B cell (primary cell): Measurements from ENCODE around the gene CEPT1. TPM values are rescaled to one million over a fixed set of nuclear protein-coding genes. Genes with fewer than 3 reads are reported as not detected.

Source experiments
- ATAC-seq: fragments of 200-7000 bp; cut with Tn5 transposase; one replicate; pipeline ENCODE4 v1.10.0; 2021; ENCODE audit warnings: low read depth, mild to moderate bottlenecking, moderate number of reproducible peaks, moderate library complexity
- CTCF ChIA-PET: fragments of 350-600 bp; sonication (Branson Sonifier 250); formaldehyde crosslinking; loops from one replicate; lab custom pipeline; 2021; ENCODE audit warnings: antibody characterized with exemption, inconsistent platforms; lab: Charles Lee
- POLR2A ChIA-PET: fragments of 350-600 bp; sonication (Branson Sonifier 250); formaldehyde crosslinking; loops from one replicate; lab custom pipeline; 2021; ENCODE audit warnings: antibody characterized with exemption; lab: Charles Lee
- DNase-seq: peaks from one replicate; pipeline ENCODE4 v3.0.0; 2013
- H2AFZ ChIP-seq: 2 replicates; pipeline ENCODE4 v1.6.1; 2012; ENCODE audit warnings: mild to moderate bottlenecking, low read depth, low read length; ENCODE audit not compliant: insufficient read depth, poor library complexity, severe bottlenecking
- H3K27ac ChIP-seq, 2 donors: 1 replicate in 1 of 2; 2 replicates in 1 of 2; pipeline ENCODE4 v1.5.1; 2012 to 2013; ENCODE audit warnings: low read length in 2 of 2, mild to moderate bottlenecking in 2 of 2, moderate library complexity in 1 of 2
- H3K27me3 ChIP-seq, 4 experiments: fragments of 200-600 bp in 1 of 4; sonication (generic) in 1 of 4; replicated peaks in 1 of 4; 1 replicate in 2 of 4; 2 replicates in 2 of 4; pipeline versions ENCODE4 v1.6.1 to v1.7.0; 2013 to 2016; ENCODE audit warnings: low read length in 3 of 4, mild to moderate bottlenecking in 2 of 4, mixed read lengths in 1 of 4, moderate library complexity in 1 of 4; ENCODE audit not compliant: insufficient read depth in 4 of 4, control insufficient read depth in 3 of 4; ENCODE audit errors: control extremely low read depth in 1 of 4
- H3K36me3 ChIP-seq, 2 experiments: replicated peaks in 1 of 2; 1 replicate in 1 of 2; 2 replicates in 1 of 2; pipeline versions ENCODE4 v1.6.1 to v1.7.1; 2013; ENCODE audit warnings: low read length in 1 of 2; ENCODE audit not compliant: insufficient read depth in 2 of 2, control insufficient read depth in 1 of 2; ENCODE audit errors: control extremely low read depth in 1 of 2, extremely low read depth in 1 of 2
- H3K4me1 ChIP-seq, 2 donors: fragments of 200-600 bp in 1 of 2; sonication (generic) in 1 of 2; 1 replicate in 1 of 2; 2 replicates in 1 of 2; pipeline versions ENCODE4 v1.5.1 to v1.6.1; 2013 to 2017; ENCODE audit warnings: low read length in 2 of 2; ENCODE audit not compliant: control insufficient read depth in 2 of 2, insufficient read depth in 2 of 2
- H3K4me2 ChIP-seq: replicated peaks from 2 replicates; pipeline ENCODE3; 2012; ENCODE audit warnings: mild to moderate bottlenecking, low read depth, low read length; ENCODE audit not compliant: poor library complexity, severe bottlenecking
- H3K4me3 ChIP-seq, 5 experiments: fragments of 200-600 bp in 1 of 5; sonication (generic) in 1 of 5; 1 replicate in 3 of 5; 2 replicates in 2 of 5; pipeline versions ENCODE4 v1.5.1 to v1.7.0; 2011 to 2016; ENCODE audit warnings: low read length in 4 of 5, mild to moderate bottlenecking in 4 of 5, low read depth in 2 of 5, control low read depth in 1 of 5, moderate library complexity in 1 of 5; ENCODE audit not compliant: insufficient read depth in 1 of 5; ENCODE audit errors: control extremely low read depth in 1 of 5, extremely low read depth in 1 of 5
- H3K79me2 ChIP-seq: fragments of 200-600 bp; sonication (generic); one replicate; pipeline ENCODE4 v1.6.0; 2016; ENCODE audit warnings: low read length; ENCODE audit not compliant: control insufficient read depth, insufficient read depth
- H3K9ac ChIP-seq: fragments of 200-600 bp; sonication (generic); 2 replicates; pipeline ENCODE4 v1.6.1; 2017; ENCODE audit warnings: mild to moderate bottlenecking, low read length, moderate library complexity
- H3K9me3 ChIP-seq, 3 donors: one replicate each; pipeline versions ENCODE4 v1.6.1 to v1.7.1; 2013; ENCODE audit warnings: low read length in 2 of 3; ENCODE audit not compliant: control insufficient read depth in 2 of 3, insufficient read depth in 1 of 3; ENCODE audit errors: control extremely low read depth in 1 of 3
- H4K20me1 ChIP-seq: 2 replicates; pipeline ENCODE4 v1.6.0; 2012; ENCODE audit warnings: mild to moderate bottlenecking, low read length; ENCODE audit not compliant: insufficient read depth, control insufficient read depth, poor library complexity, severe bottlenecking
- H3K27ac Mint-ChIP-seq: one replicate; pipeline ENCODE4 v1.8.0; 2021; ENCODE audit warnings: mixed read lengths
- H3K27me3 Mint-ChIP-seq: one replicate; pipeline ENCODE4 v1.8.0; 2021; ENCODE audit warnings: mixed read lengths
- H3K4me1 Mint-ChIP-seq: one replicate; pipeline ENCODE4 v1.8.0; 2021; ENCODE audit warnings: mixed read lengths
- H3K4me3 Mint-ChIP-seq: one replicate; pipeline ENCODE4 v1.8.0; 2021; ENCODE audit warnings: mixed read lengths
- H3K9me3 Mint-ChIP-seq: one replicate; pipeline ENCODE4 v1.8.0; 2022; ENCODE audit warnings: mixed read lengths; ENCODE audit not compliant: insufficient read depth
- EZH2 ChIP-seq: IDR thresholded peaks from 2 replicates; pipeline ENCODE4 v1.6.1; 2012; ENCODE audit warnings: borderline replicate concordance, low read depth, mild to moderate bottlenecking, moderate library complexity, low read length; ENCODE audit not compliant: insufficient read depth, poor library complexity, severe bottlenecking
- WGBS: methylation state at CpG from one replicate; pipeline ENCODE4 v1.1.5; 2013; ENCODE audit warnings: missing lambda C conversion rate; ENCODE audit not compliant: insufficient coverage; 5-methylcytosine and 5-hydroxymethylcytosine counted together
- intact Hi-C: fragments of 100-400 bp; cut with micrococcal nuclease; formaldehyde crosslinking; loops from one replicate; pipeline ENCODE4 v1.10.0; 2022
- polyA plus RNA-seq: library from polyadenylated mRNA; depleted of rRNA; stranded (reverse); fragments of >200 nt; gene quantifications from 2 replicates; pipeline ENCODE4 v1.2.3, GENCODE V29; 2012
- total RNA-seq, 2 donors: library from RNA; stranded (reverse); fragments of 120-200 nt in 1 of 2; gene quantifications; 1 replicate in 1 of 2; 2 replicates in 1 of 2; pipeline versions ENCODE4 v1.2.3 to v1.2.4, GENCODE V29; 2013 to 2022
- TF ChIP-seq, protein P1 (sequence below): fragments of 200-600 bp; IDR thresholded peaks from one replicate; pipeline ENCODE4 v1.8.0; 2022; ENCODE audit warnings: antibody characterized with exemption, mild to moderate bottlenecking

Gene CEPT1
- total and polyA plus RNA-seq, 2 donors (not counting 1 experiment from before 2014, with no cell fraction given): 47.1 to 83.5 TPM

DNA sequence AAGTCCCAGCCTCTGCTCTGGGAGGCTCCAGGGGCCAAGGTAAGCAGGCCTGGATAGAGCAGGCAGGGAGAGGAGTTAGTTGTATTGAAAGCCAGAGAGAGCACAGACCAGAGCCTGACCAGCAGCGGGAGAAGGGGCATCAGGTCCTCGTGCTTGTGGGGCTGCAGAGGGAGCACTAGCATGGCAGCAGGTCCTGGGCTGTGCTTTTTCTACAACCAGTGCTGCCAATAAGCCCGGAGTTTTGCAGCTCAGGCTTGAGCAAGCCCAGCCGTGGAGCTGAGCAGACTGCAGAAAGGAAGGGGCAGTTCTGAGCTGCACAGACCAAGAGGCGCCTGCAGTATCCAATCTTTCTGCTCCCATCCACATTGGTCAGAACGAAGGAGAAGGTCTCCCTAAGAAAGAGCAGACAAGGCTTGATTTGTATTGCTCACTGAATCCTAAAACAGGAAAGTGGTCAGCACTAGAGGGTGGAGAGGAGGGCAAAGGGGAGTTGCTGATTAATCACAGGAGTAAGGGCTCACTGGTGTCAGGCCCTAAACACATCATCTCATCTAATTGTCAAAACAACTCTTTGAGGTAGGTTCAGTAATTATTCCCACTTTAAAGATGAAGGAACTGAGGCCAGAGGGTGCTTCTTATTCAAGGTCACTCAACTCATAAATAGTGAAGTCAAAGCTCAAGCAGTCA lies 57.7 kb downstream of the CEPT1 start:
- Histone ChIP-seq H3K4me1 (peaks cover 57 to 99% of the 10 kb centered on the region in 2 donors), H3K79me2 (peaks cover 35% of the 10 kb centered on the region), H3K4me3 (peak overlapping the region in 1 of 5 experiments; percentile 6), H3K27ac (no peak overlapping the region), H4K20me1 (no peaks in the 10 kb centered on the region), H3K36me3 (peaks cover 6 to 77% of the 10 kb centered on the region in 2 experiments), H2AFZ (no peak overlapping the region), H3K27me3 (no peaks in the 10 kb centered on the region), H3K9ac (no peak overlapping the region), H3K4me2 (no peak overlapping the region), H3K9me3 (no peaks in the 10 kb centered on the region)
- H3K27ac Mint-ChIP-seq: peak overlapping the region; percentile 84
- ChIA-PET POLR2A (interaction anchor here (7.8 kb wide), 1 partner anchor 20 kb away, joined by 138 read pairs; no protein-coding TSS in a partner anchor), CTCF (interaction anchor here (1.1 to 9.3 kb wide), 12 partner anchors 21 to 554 kb away, joined by 3 to 205 read pairs (median 4); no protein-coding TSS in a partner anchor)
- DNase-seq (peak; percentile 70), ATAC-seq (peak; percentile 54)
- no peak for TF ChIP-seq EZH2
- TF ChIP-seq, protein P1, sequence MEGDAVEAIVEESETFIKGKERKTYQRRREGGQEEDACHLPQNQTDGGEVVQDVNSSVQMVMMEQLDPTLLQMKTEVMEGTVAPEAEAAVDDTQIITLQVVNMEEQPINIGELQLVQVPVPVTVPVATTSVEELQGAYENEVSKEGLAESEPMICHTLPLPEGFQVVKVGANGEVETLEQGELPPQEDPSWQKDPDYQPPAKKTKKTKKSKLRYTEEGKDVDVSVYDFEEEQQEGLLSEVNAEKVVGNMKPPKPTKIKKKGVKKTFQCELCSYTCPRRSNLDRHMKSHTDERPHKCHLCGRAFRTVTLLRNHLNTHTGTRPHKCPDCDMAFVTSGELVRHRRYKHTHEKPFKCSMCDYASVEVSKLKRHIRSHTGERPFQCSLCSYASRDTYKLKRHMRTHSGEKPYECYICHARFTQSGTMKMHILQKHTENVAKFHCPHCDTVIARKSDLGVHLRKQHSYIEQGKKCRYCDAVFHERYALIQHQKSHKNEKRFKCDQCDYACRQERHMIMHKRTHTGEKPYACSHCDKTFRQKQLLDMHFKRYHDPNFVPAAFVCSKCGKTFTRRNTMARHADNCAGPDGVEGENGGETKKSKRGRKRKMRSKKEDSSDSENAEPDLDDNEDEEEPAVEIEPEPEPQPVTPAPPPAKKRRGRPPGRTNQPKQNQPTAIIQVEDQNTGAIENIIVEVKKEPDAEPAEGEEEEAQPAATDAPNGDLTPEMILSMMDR: peak; percentile 28
- 52% methylated on average over 5 of the region's 6 CpGs for WGBS
- H3K4me1 Mint-ChIP-seq: peaks cover 95% of the 10 kb centered on the region
- H3K27me3 Mint-ChIP-seq: no peaks in the 10 kb centered on the region
- no peaks in the 10 kb centered on the region for H3K9me3 Mint-ChIP-seq
- peak overlapping the region; percentile 66 for H3K4me3 Mint-ChIP-seq
- intact Hi-C loops: loop anchor here (1.0 to 5.0 kb wide), 2 partner anchors 35 to 202 kb away; no protein-coding TSS in a partner anchor

DNA sequence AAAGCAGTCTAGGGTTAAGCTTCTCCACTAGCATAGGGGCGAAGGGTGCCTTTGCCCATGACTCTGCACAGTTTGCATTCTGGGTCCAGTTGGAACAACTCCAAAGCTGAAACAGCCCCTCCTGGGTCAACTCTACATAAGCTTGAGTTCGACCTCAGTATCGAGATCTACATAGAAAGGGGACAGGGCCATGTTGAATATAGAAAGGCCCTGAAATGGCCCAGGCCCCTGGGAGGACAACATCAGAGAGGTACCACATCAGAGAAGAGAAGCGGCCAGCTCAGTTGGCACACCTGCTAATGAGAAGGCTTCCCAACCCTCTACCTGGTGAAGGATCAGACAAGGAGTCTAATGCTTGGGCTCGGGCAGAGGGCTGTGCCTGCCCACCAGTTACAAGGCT lies 58.8 kb downstream of the CEPT1 start:
- Histone ChIP-seq H3K36me3 (peaks cover 6 to 66% of the 10 kb centered on the region in 2 experiments), H3K4me2 (no peak overlapping the region), H3K9ac (no peak overlapping the region), H3K4me1 (peaks cover 53 to 97% of the 10 kb centered on the region in 2 donors), H3K4me3 (peak overlapping the region in 1 of 5 experiments; percentile 2), H3K27ac (peak overlapping the region in 1 of 2 donors; percentile 32), H4K20me1 (no peaks in the 10 kb centered on the region), H3K9me3 (no peaks in the 10 kb centered on the region), H3K79me2 (peaks cover 44% of the 10 kb centered on the region), H2AFZ (no peak overlapping the region), H3K27me3 (no peaks in the 10 kb centered on the region)
- no peak for TF ChIP-seq EZH2
- TF ChIP-seq, protein P1: no peak
- H3K27ac Mint-ChIP-seq: peak overlapping the region; percentile 84
- ChIA-PET POLR2A (interaction anchor here (0.6 to 7.8 kb wide), 2 partner anchors 19 to 326 kb away, joined by 3 to 138 read pairs; no protein-coding TSS in a partner anchor), CTCF (interaction anchor here (1.1 to 9.3 kb wide), 10 partner anchors 20 to 552 kb away, joined by 3 to 205 read pairs (median 4); no protein-coding TSS in a partner anchor)
- DNase-seq: no peak
- intact Hi-C loops: loop anchor here (5.0 kb wide), 1 partner anchor 33 kb away; no protein-coding TSS in a partner anchor
- ATAC-seq: no peak
- WGBS: 72% methylated on average over 4 of the region's 5 CpGs
- peaks cover 95% of the 10 kb centered on the region for H3K4me1 Mint-ChIP-seq
- H3K9me3 Mint-ChIP-seq: no peaks in the 10 kb centered on the region
- H3K4me3 Mint-ChIP-seq: peak overlapping the region; percentile 66
- no peaks in the 10 kb centered on the region for H3K27me3 Mint-ChIP-seq
